T-helper 2 cell treated with Interferon-gamma antibody and Interleukin-4, amounts not matched to agents 100 ng/mL and 5 ng/mL, for 36 hours (primary cell): Measurements from ENCODE around the gene MTA2. TPM values are rescaled to one million over a fixed set of nuclear protein-coding genes. Genes with fewer than 3 reads are reported as not detected.

Experiments
- intact Hi-C: fragments of 100-400 bp; cut with micrococcal nuclease; formaldehyde crosslinking; loops from one replicate; pipeline ENCODE4 v1.15.1; 2023
- total RNA-seq: library from RNA; stranded (reverse); gene quantifications from 2 replicates; pipeline ENCODE4 v1.2.3, GENCODE V29; 2022

MTA2 gene
- total RNA-seq, 1 donor from 2014 or later: 262 TPM

DNA sequence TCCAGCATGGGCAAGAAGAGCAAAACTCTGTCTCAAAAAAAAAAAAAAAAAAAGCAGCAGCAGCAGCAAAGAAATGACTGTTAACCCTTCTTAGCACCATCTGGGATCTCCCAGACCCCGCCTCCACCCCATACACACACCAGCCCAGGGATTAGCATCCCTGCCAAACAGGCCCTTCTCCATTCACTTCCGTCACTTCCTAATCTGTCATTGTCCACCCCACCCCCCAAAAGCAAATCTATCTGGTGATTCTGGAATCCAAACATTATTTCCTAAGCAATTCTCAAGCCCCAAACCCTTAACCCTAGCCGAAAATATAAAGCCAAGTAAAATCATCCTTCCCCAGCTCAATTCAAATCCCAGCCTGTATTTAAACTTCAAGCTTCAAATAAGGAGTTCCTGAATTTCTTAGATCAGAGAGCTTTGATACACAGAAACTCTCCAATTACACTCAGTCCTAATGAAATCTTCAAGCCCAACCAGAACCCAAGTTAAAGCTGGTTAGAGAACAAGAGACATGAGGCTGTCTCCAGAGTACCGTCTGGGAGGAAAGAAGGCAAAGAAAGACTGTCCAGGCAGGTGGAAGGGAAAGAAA, 49.1 kb downstream of the MTA2 start:
- intact Hi-C loops: loop anchor here (10.0 kb wide), 1 partner anchor 428 kb away; the partner anchor contains the start of gene INCENP

DNA sequence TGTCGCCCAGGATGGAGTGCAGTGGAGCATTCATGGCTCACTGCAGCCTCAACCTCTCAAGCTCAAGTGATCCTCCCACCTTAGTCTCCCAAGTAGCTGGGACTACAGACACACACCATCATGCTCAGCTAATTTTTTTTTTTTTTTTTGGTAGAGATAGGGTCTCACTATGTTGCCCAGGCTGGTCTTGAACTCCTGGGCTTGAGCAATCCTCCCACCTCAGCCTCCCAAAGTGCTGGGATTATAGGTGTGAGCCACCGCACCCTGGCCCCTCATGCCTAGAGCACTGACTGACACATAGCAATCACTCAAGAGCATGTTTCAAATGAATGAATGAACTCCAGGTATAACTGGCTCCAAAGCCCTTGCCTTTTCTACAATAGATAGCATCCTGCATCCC, 51.2 kb downstream of the MTA2 start:
- intact Hi-C loops: loop anchor here (10.0 kb wide), 1 partner anchor 426 kb away; the partner anchor contains the start of gene INCENP

DNA sequence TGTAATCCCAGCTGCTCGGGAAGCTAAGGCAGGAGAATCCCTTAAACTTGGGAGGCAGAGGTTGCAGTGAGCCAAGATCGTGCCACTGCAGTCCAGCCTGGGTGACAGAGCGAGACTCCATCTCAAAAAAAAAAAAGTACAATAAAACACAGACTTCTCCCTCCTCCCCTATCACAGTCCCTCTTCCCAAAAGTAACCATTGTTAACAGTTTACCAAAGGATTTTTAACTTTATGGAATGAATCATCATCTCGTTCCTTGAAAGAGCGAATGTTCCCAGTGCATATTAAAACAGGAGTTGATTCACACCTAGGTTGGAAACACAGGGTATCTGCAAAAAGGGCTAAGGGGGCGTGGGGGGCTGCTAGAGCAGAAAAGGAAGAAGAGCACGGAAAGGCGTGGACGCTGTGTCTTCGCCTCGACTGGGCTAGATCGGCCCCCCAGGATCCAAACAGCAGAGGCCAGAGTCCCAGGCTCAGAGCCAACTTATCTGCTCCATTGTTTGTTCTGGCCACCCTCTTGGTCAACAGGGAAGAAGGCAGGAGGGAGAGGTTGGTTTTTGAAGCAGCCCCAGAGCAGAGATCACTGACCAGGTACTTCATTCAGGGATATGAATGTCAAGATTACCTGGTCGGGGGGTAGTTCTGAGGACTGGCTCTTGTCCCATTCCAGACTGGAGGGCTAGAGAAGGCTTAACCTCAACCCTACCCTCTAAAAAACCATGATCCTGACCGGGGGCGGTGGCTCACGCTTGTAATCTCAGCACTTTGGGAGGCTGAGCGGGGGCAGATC, 52.9 kb downstream of the MTA2 start:
- intact Hi-C loops: no loop called here

DNA sequence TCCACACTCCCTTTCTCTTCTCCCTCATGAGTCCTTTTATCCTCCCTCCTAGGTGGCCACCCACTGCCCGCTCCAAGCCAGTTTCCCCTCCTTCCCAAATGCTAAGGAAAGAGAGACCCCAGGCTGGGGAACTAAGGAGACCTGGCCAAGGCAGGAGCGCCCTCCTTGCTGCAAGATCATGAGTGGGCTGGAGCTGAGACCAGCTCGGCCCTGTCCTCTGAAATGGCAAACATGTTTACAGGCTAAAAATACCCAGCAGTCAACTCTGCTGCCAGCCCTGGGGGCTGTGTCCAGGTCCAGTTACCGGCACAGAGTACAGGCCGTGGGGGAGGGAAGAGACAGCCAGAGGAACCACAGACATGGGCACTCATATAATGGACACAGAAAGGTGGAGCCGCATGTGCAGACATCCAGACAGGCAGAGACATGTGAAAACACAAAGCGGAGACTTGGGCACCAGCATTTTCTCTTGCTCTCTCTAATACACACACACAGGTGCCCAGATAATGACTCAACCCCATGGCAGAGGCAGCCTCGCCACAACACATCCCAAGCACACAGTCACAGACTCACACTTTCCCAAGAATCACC, 53.9 kb downstream of the MTA2 start:
- intact Hi-C loops: no loop called here

DNA sequence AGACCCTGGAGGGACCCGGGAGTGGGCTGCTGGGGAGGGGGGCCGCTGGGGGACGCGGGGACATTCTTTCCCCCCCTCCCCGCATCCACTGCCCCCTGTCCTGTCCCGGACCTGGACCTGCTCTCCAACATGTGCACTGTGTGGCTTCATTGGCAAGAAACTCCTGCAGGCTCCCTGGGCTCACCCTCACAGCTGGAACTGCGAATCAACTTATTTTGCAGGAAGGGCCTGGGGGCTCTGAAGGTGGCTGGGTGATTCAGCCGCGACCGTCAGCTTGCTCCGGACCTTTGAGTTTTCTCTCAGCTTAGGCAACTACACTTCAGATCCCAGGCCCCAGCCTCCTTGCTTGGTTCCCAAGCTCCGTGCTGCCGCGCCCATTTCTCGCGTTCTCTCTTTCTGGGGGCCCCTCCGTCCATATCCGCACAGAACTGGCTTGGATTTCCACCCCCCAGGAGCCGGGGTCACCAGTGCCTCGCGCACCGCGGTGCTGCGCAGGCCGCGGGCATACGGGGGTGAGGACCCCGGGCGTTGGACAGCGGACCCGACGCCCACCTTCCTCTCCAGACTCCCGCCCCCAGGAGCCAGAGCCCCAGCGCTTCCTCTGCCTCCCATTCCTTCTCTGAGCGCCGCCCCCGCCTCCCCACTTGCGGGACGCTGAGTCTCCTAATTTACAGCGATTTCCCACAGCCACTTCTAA, 54.6 kb downstream of the MTA2 start:
- intact Hi-C loops: loop anchor here (1.0 kb wide), 1 partner anchor 26 kb away; the partner anchor contains the start of gene EEF1G

DNA sequence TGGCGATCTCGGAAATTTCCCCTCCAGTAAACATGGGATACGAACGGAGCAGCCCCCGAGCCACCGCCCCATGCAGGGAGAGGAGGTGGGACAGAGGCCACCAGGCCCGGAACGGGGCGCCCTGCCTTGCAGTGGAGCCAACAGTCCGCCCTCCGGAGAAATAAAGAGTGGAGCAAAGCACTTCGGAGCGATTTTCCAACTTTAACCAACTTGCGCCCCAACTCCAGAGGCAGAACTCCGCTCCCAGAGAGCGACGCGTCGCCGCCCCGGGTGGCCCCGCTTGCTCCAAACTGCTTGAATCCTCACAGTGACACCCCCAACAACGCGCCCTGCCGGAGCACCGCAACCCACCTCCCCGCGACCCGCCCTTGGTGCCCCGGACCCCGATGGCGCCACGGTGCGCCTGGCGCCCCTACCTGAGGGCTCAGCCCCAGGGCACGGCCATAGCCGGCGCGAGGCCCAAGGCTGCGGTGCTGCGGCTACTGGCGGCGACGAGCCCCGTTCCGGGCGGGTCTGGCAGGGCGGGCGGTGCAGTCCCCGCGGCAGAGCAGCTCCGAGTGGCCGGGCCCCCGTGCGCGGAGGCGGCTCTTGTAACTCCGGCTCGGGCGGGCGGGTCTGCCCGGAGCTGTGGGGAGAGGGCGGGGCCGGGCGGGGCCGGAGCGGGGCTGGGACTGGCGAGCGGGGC, 55.3 kb downstream of the MTA2 start, which contains the start of gene AHNAK:
AHNAK (minus strand) TSS at position 563 of the 685 bp plus-strand sequence. CDS start 10,708 bp downstream, outside the sequence.
- intact Hi-C loops: loop anchor here (1.0 kb wide), 1 partner anchor 27 kb away; the partner anchor contains the start of gene EEF1G

DNA sequence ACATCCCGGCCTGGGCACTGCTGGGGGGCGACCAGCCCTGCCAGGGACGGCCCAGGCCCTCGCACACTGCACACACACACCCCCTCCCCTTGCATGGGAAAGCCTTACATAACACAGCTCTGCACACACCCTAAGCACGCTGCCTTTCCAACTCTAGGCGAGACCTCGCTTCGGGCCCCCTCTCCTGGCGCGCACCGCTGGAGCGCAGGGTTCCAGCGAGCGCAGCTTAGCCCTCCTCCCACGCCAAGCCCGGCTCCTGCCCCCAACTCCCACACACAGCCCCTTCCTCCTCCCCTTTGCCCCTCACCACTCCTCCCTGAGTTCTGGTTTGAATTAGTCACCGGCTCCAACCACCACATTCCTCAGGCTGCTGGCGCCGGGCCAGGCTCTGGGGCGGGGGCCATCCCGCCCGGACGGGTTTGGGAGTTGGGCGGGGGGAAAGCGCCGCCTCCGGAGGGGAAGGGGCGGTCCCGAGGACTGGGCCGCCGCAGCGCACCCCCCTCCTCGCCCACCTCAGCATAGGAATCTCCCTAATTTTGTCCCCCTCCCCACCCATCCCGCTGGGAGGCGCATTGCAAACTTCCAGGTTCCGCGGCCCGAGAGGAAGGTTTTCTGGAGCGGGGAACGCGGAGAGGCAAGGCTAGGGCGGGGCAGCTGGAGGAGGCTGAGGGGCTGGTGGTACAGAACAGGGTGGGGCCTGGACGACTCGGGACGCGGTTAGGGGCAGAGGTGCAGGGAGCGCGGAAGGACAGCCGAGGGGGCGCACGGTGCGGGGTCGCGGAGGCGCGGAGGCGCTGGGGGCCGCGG, 56.0 kb downstream of the MTA2 start:
- intact Hi-C loops: loop anchor here (1.0 kb wide), 1 partner anchor 28 kb away; the partner anchor contains the start of gene EEF1G

DNA sequence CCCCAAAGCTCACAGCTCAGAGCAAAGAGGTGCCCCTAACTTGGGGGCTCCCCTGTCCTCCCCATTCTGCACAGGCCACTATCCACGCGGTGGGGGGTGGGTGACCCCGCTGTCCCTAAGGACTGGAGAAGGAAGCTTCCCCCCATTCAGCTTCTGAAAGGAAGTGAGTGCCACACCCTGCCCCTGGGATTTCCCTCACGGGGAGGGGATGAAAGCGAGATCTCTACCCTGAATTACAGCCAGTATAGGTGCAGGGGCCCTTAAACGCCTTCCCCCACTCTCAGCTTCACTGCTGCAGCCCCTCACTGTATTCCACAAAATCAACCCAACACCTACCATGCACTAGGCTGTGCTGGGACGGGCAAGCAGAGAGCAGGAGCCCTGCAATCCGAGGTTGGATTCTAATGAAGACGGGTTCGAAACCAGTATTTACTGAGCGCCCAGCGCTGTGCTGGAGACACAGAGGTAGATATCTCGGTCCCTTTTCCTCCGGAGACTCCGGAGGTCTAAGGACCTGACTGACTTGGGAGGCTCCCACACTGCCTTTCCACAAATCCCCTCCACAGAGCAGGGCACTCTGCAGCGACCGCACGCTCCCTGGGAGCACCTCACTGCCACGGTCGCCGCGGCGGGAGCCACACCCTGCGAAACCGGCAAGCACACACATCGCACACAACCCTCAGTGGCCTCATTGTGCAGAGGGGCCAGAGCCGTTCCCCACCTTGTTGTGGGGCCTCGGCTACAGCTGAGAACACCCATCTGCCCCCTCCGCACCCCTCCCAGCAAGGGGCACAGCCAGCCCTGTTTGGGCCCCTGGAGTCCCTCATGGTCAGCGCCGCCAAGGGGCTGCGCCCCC, 56.9 kb downstream of the MTA2 start:
- intact Hi-C loops: no loop called here

DNA sequence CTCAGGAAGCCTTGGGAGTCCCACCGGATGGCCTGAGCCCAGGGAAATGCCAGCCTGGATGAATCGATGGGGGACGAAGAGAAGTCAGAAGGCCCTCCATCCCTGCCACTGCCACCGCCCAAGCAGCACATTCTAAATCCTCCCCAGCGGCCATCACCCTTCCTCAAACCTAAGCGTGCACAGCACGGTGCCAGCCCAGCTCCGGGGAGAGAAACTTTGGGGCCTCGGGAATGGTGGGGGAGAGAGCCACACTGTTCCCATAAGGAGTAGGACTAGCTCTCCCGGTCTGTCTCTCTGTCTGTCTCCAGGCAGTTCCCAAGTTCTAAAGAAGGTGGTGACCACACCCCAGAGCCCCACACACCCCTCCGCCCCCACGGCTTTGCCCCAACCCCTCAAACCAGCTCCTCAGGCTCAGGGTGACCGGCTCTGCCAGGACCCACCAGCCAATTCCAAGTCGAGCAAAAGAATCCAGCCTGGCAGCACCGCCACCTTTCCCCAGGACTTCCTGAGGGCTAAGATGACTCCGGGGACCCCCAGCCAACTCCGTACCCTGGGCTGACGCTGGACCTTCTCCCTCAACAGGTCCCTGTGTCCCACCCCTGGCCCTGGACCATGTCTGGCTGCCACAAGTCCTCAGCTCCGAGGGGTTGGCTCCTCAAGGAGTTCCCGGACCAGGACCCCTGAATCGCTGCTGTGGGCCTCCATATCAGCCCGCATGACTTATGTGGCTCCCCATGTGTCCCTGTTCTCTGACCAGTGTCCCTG, 57.8 kb downstream of the MTA2 start:
- intact Hi-C loops: loop anchor here (1.0 kb wide), 1 partner anchor 149 kb away; no protein-coding TSS in a partner anchor

Other genes starting within 250 kb of the MTA2 start
- gene SCGB1A1, start 182.8 kb downstream of the MTA2 start, total RNA-seq: not detected in 2 replicates
- 288 and 291 TPM in 2 replicates for gene AHNAK, start 55.1 kb downstream of the MTA2 start, total RNA-seq
- 1,326 and 1,342 TPM in 2 replicates for gene EEF1G, start 28.0 kb downstream of the MTA2 start, total RNA-seq
- 26.4 and 30.9 TPM in 2 replicates for gene TUT1, start 10.3 kb downstream of the MTA2 start, total RNA-seq
- gene EML3, start 10.9 kb upstream of the MTA2 start, total RNA-seq: 126 and 133 TPM in 2 replicates
- 0.95 and 1.0 TPM in 2 replicates for gene ROM1, start 11.4 kb upstream of the MTA2 start, total RNA-seq
- gene B3GAT3, start 20.1 kb upstream of the MTA2 start, total RNA-seq: 65.4 and 69.3 TPM in 2 replicates
- gene GANAB, start 44.7 kb upstream of the MTA2 start, total RNA-seq: 275 and 283 TPM in 2 replicates
- 31.0 and 31.8 TPM in 2 replicates for gene INTS5, start 51.4 kb upstream of the MTA2 start, total RNA-seq
- 99.6 and 105 TPM in 2 replicates for gene C11orf98, start 63.3 kb upstream of the MTA2 start, total RNA-seq
- 21.3 and 24.7 TPM in 2 replicates for gene CSKMT, start 63.4 kb upstream of the MTA2 start, total RNA-seq
- 8.7 and 9.2 TPM in 2 replicates for gene UQCC3, start 69.8 kb upstream of the MTA2 start, total RNA-seq
- gene LBHD1, start 70.4 kb upstream of the MTA2 start, total RNA-seq: 18.9 and 20.7 TPM in 2 replicates
- 113 and 119 TPM in 2 replicates for gene UBXN1, start 77.2 kb upstream of the MTA2 start, total RNA-seq
- gene LRRN4CL, start 87.7 kb upstream of the MTA2 start, total RNA-seq: 0.25 and 0.32 TPM in 2 replicates
- 26.5 and 28.4 TPM in 2 replicates for gene BSCL2, start 105.6 kb upstream of the MTA2 start, total RNA-seq
- gene GNG3, start 105.8 kb upstream of the MTA2 start, total RNA-seq: 0.30 TPM in 1 of 2 replicates, not detected in the other
- 69.9 and 72.6 TPM in 2 replicates for gene HNRNPUL2, start 125.6 kb upstream of the MTA2 start, total RNA-seq
- 37.0 and 39.9 TPM in 2 replicates for gene TTC9C, start 126.6 kb upstream of the MTA2 start, total RNA-seq
- 12.9 and 13.9 TPM in 2 replicates for gene ZBTB3, start 152.3 kb upstream of the MTA2 start, total RNA-seq
- 101 and 104 TPM in 2 replicates for gene POLR2G, start 159.7 kb upstream of the MTA2 start, total RNA-seq
- gene TAF6L, start 169.5 kb upstream of the MTA2 start, total RNA-seq: 21.6 and 21.9 TPM in 2 replicates
- 37.1 and 37.2 TPM in 2 replicates for gene TMEM179B, start 185.5 kb upstream of the MTA2 start, total RNA-seq
- 19.6 and 19.8 TPM in 2 replicates for gene TMEM223, start 190.1 kb upstream of the MTA2 start, total RNA-seq
- 86.2 and 91.7 TPM in 2 replicates for gene NXF1, start 203.6 kb upstream of the MTA2 start, total RNA-seq
- gene STX5, start 230.2 kb upstream of the MTA2 start, total RNA-seq: 39.4 and 39.8 TPM in 2 replicates
- gene TEX54, start 231.0 kb upstream of the MTA2 start, total RNA-seq: 0.77 TPM in 1 of 2 replicates, not detected in the other
- gene WDR74, start 237.7 kb upstream of the MTA2 start, total RNA-seq: 77.5 and 81.6 TPM in 2 replicates